Nephron (organoid): Measurements from ENCODE around the gene ING3.

ENCODE experiments used
- H3K27ac Mint-ChIP-seq, 3 experiments: 2 replicates each; pipeline ENCODE4 v1.8.0; 2020; ENCODE audit warnings: mixed read lengths in 3 of 3, mild to moderate bottlenecking in 2 of 3, moderate library complexity in 1 of 3
- H3K27me3 Mint-ChIP-seq: 2 replicates; pipeline ENCODE4 v1.8.0; 2021; ENCODE audit warnings: low read depth, mild to moderate bottlenecking, moderate library complexity, mixed read lengths
- H3K36me3 Mint-ChIP-seq: 2 replicates; pipeline ENCODE4 v1.8.0; 2020; ENCODE audit warnings: low read depth, mixed read lengths
- H3K4me1 Mint-ChIP-seq: 2 replicates; pipeline ENCODE4 v1.8.0; 2020; ENCODE audit warnings: mixed read lengths
- H3K4me3 Mint-ChIP-seq, 3 experiments: 2 replicates each; pipeline ENCODE4 v1.8.0; 2020; ENCODE audit warnings: mild to moderate bottlenecking in 3 of 3, mixed read lengths in 3 of 3, moderate library complexity in 2 of 3
- H3K9me3 Mint-ChIP-seq: 2 replicates; pipeline ENCODE4 v1.8.0; 2020; ENCODE audit warnings: mixed read lengths
- TF ChIP-seq, protein P1 (sequence below), 3 experiments: fragments of 200-600 bp; sonication (generic); IDR thresholded peaks; one replicate each; pipeline ENCODE4 v1.5.0; 2021; ENCODE audit warnings: antibody characterized with exemption in 3 of 3; ENCODE audit not compliant: unreplicated experiment in 3 of 3

ING3 gene

GRCh38 chr7:121019018-121019417, 68.4 kb downstream of the ING3 start:
- no peaks in the 10 kb centered on the region for H3K27me3 Mint-ChIP-seq
- TF ChIP-seq, protein P1, sequence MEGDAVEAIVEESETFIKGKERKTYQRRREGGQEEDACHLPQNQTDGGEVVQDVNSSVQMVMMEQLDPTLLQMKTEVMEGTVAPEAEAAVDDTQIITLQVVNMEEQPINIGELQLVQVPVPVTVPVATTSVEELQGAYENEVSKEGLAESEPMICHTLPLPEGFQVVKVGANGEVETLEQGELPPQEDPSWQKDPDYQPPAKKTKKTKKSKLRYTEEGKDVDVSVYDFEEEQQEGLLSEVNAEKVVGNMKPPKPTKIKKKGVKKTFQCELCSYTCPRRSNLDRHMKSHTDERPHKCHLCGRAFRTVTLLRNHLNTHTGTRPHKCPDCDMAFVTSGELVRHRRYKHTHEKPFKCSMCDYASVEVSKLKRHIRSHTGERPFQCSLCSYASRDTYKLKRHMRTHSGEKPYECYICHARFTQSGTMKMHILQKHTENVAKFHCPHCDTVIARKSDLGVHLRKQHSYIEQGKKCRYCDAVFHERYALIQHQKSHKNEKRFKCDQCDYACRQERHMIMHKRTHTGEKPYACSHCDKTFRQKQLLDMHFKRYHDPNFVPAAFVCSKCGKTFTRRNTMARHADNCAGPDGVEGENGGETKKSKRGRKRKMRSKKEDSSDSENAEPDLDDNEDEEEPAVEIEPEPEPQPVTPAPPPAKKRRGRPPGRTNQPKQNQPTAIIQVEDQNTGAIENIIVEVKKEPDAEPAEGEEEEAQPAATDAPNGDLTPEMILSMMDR (IDR thresholded peaks at IDR 0.05; ENCODE audit: unreplicated experiment in 3 of 3): no peak
- no peak overlapping the region for H3K4me3 Mint-ChIP-seq
- peak overlapping the region; percentile 15 to 68 (median 36) for H3K27ac Mint-ChIP-seq
- H3K9me3 Mint-ChIP-seq: no peaks in the 10 kb centered on the region
- peaks cover 29% of the 10 kb centered on the region for H3K36me3 Mint-ChIP-seq
- peaks cover 42% of the 10 kb centered on the region for H3K4me1 Mint-ChIP-seq

GRCh38 chr7:121020249-121020988, 69.8 kb downstream of the ING3 start:
- no peaks in the 10 kb centered on the region for H3K9me3 Mint-ChIP-seq
- peak overlapping the region; percentile 14 to 80 (median 61) for H3K27ac Mint-ChIP-seq
- peaks cover 47% of the 10 kb centered on the region for H3K4me1 Mint-ChIP-seq
- no peak overlapping the region for H3K4me3 Mint-ChIP-seq
- peaks cover 28% of the 10 kb centered on the region for H3K36me3 Mint-ChIP-seq
- no peaks in the 10 kb centered on the region for H3K27me3 Mint-ChIP-seq
- TF ChIP-seq, protein P1 (IDR thresholded peaks at IDR 0.05; ENCODE audit: unreplicated experiment in 3 of 3): no peak

- Mint-ChIP-seq H3K9me3 (no peaks in the 10 kb centered on the region), H3K36me3 (peaks cover 30% of the 10 kb centered on the region), H3K27ac (peak overlapping the region; percentile 25 to 80 (median 61)), H3K4me1 (peaks cover 56% of the 10 kb centered on the region), H3K27me3 (peaks cover 2% of the 10 kb centered on the region), H3K4me3 (no peak overlapping the region)
- TF ChIP-seq, protein P1 (IDR thresholded peaks at IDR 0.05; ENCODE audit: unreplicated experiment in 3 of 3): no peak
These were observed 70.7 kb downstream of the ING3 start for GRCh38 chr7:121020989-121021969.

DNA sequence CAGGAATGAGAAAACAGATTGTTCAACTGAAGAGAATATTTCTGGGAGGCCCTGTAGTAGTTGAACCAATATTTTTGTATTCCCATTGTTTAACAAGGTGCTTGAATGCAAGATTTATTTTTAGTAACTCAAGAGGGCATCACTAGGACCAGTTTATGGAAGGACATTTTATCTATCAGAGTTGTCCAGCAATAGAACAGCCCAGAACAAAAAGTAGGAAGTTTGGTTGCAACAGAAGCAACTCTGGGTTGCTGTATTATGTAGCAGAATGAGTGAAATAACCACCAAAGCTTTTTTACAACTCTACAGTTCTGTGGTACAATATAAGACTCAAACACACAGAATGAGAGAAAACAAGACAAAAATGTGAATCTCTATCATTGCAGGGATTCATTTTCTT, 72.6 kb downstream of the ING3 start:
- peaks cover 24% of the 10 kb centered on the region for H3K36me3 Mint-ChIP-seq
- peaks cover 57% of the 10 kb centered on the region for H3K4me1 Mint-ChIP-seq
- H3K27ac Mint-ChIP-seq: peak overlapping the region; percentile 48 to 89 (median 80)
- TF ChIP-seq, protein P1 (IDR thresholded peaks at IDR 0.05; ENCODE audit: unreplicated experiment in 3 of 3): no peak
- H3K4me3 Mint-ChIP-seq: no peak overlapping the region
- H3K27me3 Mint-ChIP-seq: peaks cover 4% of the 10 kb centered on the region
- H3K9me3 Mint-ChIP-seq: no peaks in the 10 kb centered on the region

GRCh38 chr7:121023683-121024511, 73.3 kb downstream of the ING3 start:
- Mint-ChIP-seq H3K9me3 (no peaks in the 10 kb centered on the region), H3K27ac (peak overlapping the region; percentile 48 to 89 (median 80)), H3K36me3 (peaks cover 20% of the 10 kb centered on the region), H3K27me3 (peaks cover 4% of the 10 kb centered on the region), H3K4me1 (peaks cover 61% of the 10 kb centered on the region), H3K4me3 (peak overlapping the region in 1 of 3 experiments; percentile 28)
- TF ChIP-seq, protein P1 (IDR thresholded peaks at IDR 0.05; ENCODE audit: unreplicated experiment in 3 of 3): no peak
